Neutrophil (primary cell): ENCODE results near the gene MYO1D.
A peak's percentile ranks its signal among the peaks of the same experiment; 100 is the strongest.

Source experiments
- H3K27ac ChIP-seq: fragments of 200-600 bp; sonication (generic); 2 replicates; pipeline ENCODE4 v1.5.1; 2016; ENCODE audit warnings: mild to moderate bottlenecking, moderate library complexity
- H3K27me3 ChIP-seq: fragments of 200-600 bp; sonication (generic); 2 replicates; pipeline ENCODE4 v1.6.0; 2016; ENCODE audit warnings: mild to moderate bottlenecking
- H3K36me3 ChIP-seq: fragments of 200-600 bp; sonication (generic); 2 replicates; pipeline ENCODE4 v1.5.1; 2017
- H3K4me1 ChIP-seq, 2 experiments: fragments of 200-600 bp in 1 of 2; sonication (generic) in 1 of 2; 1 replicate in 1 of 2; 2 replicates in 1 of 2; pipeline versions ENCODE4 v1.5.1 to v1.6.1; 2013 to 2016; ENCODE audit warnings: low read depth in 1 of 2, low read length in 1 of 2, mild to moderate bottlenecking in 1 of 2, moderate library complexity in 1 of 2; ENCODE audit not compliant: control insufficient read depth in 1 of 2, insufficient read depth in 1 of 2
- H3K4me3 ChIP-seq, 2 experiments: fragments of 200-600 bp in 1 of 2; sonication (generic) in 1 of 2; 1 replicate in 1 of 2; 2 replicates in 1 of 2; pipeline ENCODE4 v1.5.1; 2013 to 2016; ENCODE audit warnings: low read depth in 1 of 2, low read length in 1 of 2, mild to moderate bottlenecking in 1 of 2, moderate library complexity in 1 of 2
- H3K9me3 ChIP-seq: fragments of 200-600 bp; sonication (generic); 2 replicates; pipeline ENCODE4 v1.5.1; 2016
- CTCF ChIP-seq: fragments of 200-600 bp; sonication (generic); IDR thresholded peaks from 2 replicates; pipeline ENCODE4 v1.5.1; 2016; ENCODE audit warnings: antibody characterized with exemption

MYO1D gene

GRCh38 chr17:32672711-32673110 lies 204.2 kb downstream of the MYO1D start:
- Histone ChIP-seq H3K4me3 (no peak overlapping the region), H3K9me3 (no peaks in the 10 kb centered on the region), H3K27ac (no peak overlapping the region), H3K36me3 (no peaks in the 10 kb centered on the region), H3K4me1 (no peaks in the 10 kb centered on the region), H3K27me3 (peaks cover 6% of the 10 kb centered on the region)
- TF ChIP-seq CTCF, result no peak

GRCh38 chr17:32671896-32672295 lies 205.0 kb downstream of the MYO1D start:
- no peaks in the 10 kb centered on the region for H3K4me1 ChIP-seq
- no peak overlapping the region for H3K4me3 ChIP-seq
- no peaks in the 10 kb centered on the region for H3K9me3 ChIP-seq
- peaks cover 6% of the 10 kb centered on the region for H3K27me3 ChIP-seq
- H3K27ac ChIP-seq, result no peak overlapping the region
- H3K36me3 ChIP-seq, result no peaks in the 10 kb centered on the region
- TF ChIP-seq CTCF, result no peak

GRCh38 chr17:32664936-32665583 lies 211.9 kb downstream of the MYO1D start:
- Histone ChIP-seq H3K4me1 (no peaks in the 10 kb centered on the region), H3K27me3 (no peaks in the 10 kb centered on the region), H3K9me3 (no peaks in the 10 kb centered on the region), H3K27ac (no peak overlapping the region), H3K36me3 (no peaks in the 10 kb centered on the region), H3K4me3 (no peak overlapping the region)
- no peak for TF ChIP-seq CTCF

GRCh38 chr17:32660496-32660985 lies 216.4 kb downstream of the MYO1D start:
- Histone ChIP-seq H3K4me3 (no peak overlapping the region), H3K9me3 (no peaks in the 10 kb centered on the region), H3K27me3 (no peaks in the 10 kb centered on the region), H3K27ac (no peak overlapping the region), H3K36me3 (no peaks in the 10 kb centered on the region), H3K4me1 (no peaks in the 10 kb centered on the region)
- TF ChIP-seq CTCF, result no peak

- no peak overlapping the region for H3K4me3 ChIP-seq
- H3K36me3 ChIP-seq, result no peaks in the 10 kb centered on the region
- no peak overlapping the region for H3K27ac ChIP-seq
- no peaks in the 10 kb centered on the region for H3K4me1 ChIP-seq
- no peaks in the 10 kb centered on the region for H3K27me3 ChIP-seq
- no peaks in the 10 kb centered on the region for H3K9me3 ChIP-seq
- peak; percentile 67 for TF ChIP-seq CTCF
Measured at GRCh38 chr17:32659419-32659842, 217.5 kb downstream of the MYO1D start.
